OCI-LY3 (cell line): ENCODE data around the gene FARP1.

Experiments used
- H2AFZ ChIP-seq: fragments of 200-600, 300-600 bp; shearing (Covaris generic); 2 replicates; pipeline ENCODE4 v1.6.0; 2014; ENCODE audit warnings: antibody characterized with exemption, low read depth, low read length
- H3K27ac ChIP-seq: fragments of 200-600, 300-600 bp; sonication (generic); 2 replicates; pipeline ENCODE4 v1.5.1; 2014; ENCODE audit warnings: mild to moderate bottlenecking, low read length, moderate library complexity, mixed read lengths
- H3K27me3 ChIP-seq: fragments of 200-600, 300-600 bp; sonication (generic); 2 replicates; pipeline ENCODE4 v1.6.1; 2014; ENCODE audit warnings: low read depth, low read length, mixed read lengths
- H3K36me3 ChIP-seq: fragments of 200-600, 300-600 bp; sonication (generic); replicated peaks from 2 replicates; pipeline ENCODE3; 2014; ENCODE audit warnings: low read depth, low read length, mixed read lengths
- H3K4me1 ChIP-seq: fragments of 300-600, 200-600 bp; sonication (generic); 2 replicates; pipeline ENCODE4 v1.6.1; 2014; ENCODE audit warnings: low read length, mixed read lengths
- H3K4me2 ChIP-seq: fragments of 200-600, 300-600 bp; sonication (generic); 2 replicates; pipeline ENCODE4 v1.6.1; 2014; ENCODE audit warnings: low read length, mixed read lengths
- H3K4me3 ChIP-seq: fragments of 300-600, 200-600 bp; sonication (generic); 2 replicates; pipeline ENCODE4 v1.5.1; 2014; ENCODE audit warnings: antibody characterized with exemption, mild to moderate bottlenecking, low read length, moderate library complexity
- H3K79me2 ChIP-seq: fragments of 300-600, 200-600 bp; shearing (Covaris generic); 2 replicates; pipeline ENCODE4 v1.6.1; 2014; ENCODE audit warnings: mild to moderate bottlenecking, low read length, mixed read lengths
- H3K9ac ChIP-seq: fragments of 300-600, 200-600 bp; shearing (Covaris generic); 2 replicates; pipeline ENCODE4 v1.6.0; 2014; ENCODE audit warnings: mild to moderate bottlenecking, low read length, moderate library complexity
- H3K9me3 ChIP-seq: fragments of 200-600, 300-600 bp; shearing (Covaris generic); 2 replicates; pipeline ENCODE4 v1.6.1; 2014; ENCODE audit warnings: low read length, mixed read lengths; ENCODE audit not compliant: insufficient read depth
- H4K20me1 ChIP-seq: fragments of 200-600, 300-600 bp; sonication (generic); 2 replicates; pipeline ENCODE4 v1.6.1; 2016; ENCODE audit warnings: low read length, mixed read lengths; ENCODE audit not compliant: insufficient read depth
- CTCF ChIP-seq: fragments of 200-600, 300-600 bp; sonication (generic); IDR thresholded peaks from 2 replicates; pipeline ENCODE4 v1.5.1; 2014; ENCODE audit warnings: antibody characterized with exemption, low read length, low read depth
- EZH2phosphoT487 ChIP-seq: fragments of 200-600 bp; shearing (Covaris generic); IDR thresholded peaks from 2 replicates; pipeline ENCODE4 v1.6.1; 2018; ENCODE audit warnings: antibody characterized with exemption, mixed run types, low read depth

Gene FARP1

DNA sequence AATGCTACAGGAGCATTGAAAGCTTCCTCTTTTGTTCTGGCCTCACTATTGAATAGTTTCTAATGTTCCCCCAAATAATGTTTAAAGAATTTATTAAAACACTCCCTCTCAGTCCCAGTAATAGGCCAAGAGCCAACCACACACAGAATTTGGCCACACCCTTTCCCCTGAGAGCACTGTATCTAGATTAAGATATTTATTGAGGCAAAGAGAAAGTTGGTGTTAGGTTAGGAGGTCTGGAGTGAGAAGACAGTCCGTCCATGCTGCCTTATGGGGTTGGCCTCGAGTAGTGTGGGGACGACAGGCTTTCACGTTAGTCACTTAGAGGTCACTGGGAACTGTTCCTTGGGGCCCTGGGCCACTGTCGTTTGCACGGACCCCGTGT, 157.1 kb downstream of the FARP1 start:
- H3K9ac ChIP-seq = no peak overlapping the region
- H3K79me2 ChIP-seq = no peaks in the 10 kb centered on the region
- H2AFZ ChIP-seq = no peak overlapping the region
- TF ChIP-seq EZH2phosphoT487 (no peak), CTCF (no peak)
- H3K4me2 ChIP-seq = no peak overlapping the region
- H3K36me3 ChIP-seq = no peaks in the 10 kb centered on the region
- H3K27ac ChIP-seq = no peak overlapping the region
- H4K20me1 ChIP-seq = no peaks in the 10 kb centered on the region
- H3K4me3 ChIP-seq = no peak overlapping the region
- H3K9me3 ChIP-seq = no peaks in the 10 kb centered on the region
- H3K27me3 ChIP-seq = peaks cover 41% of the 10 kb centered on the region
- H3K4me1 ChIP-seq = no peaks in the 10 kb centered on the region

- Histone ChIP-seq H3K4me2 (no peak overlapping the region), H3K36me3 (no peaks in the 10 kb centered on the region), H3K4me1 (no peaks in the 10 kb centered on the region), H3K4me3 (no peak overlapping the region), H4K20me1 (no peaks in the 10 kb centered on the region), H2AFZ (no peak overlapping the region), H3K9me3 (no peaks in the 10 kb centered on the region), H3K27me3 (peaks cover 35% of the 10 kb centered on the region), H3K79me2 (no peaks in the 10 kb centered on the region), H3K27ac (no peak overlapping the region), H3K9ac (no peak overlapping the region)
- no peak for TF ChIP-seq EZH2phosphoT487
- TF ChIP-seq CTCF = no peak
These were observed 158.2 kb downstream of the FARP1 start for GRCh38 chr13:98300956-98301641.

- no peaks in the 10 kb centered on the region for H3K79me2 ChIP-seq
- H3K4me1 ChIP-seq = no peaks in the 10 kb centered on the region
- H3K9ac ChIP-seq = no peak overlapping the region
- no peak for TF ChIP-seq CTCF
- TF ChIP-seq EZH2phosphoT487 = no peak
- H3K27ac ChIP-seq = no peak overlapping the region
- H2AFZ ChIP-seq = no peak overlapping the region
- no peaks in the 10 kb centered on the region for H3K9me3 ChIP-seq
- no peak overlapping the region for H3K4me2 ChIP-seq
- H4K20me1 ChIP-seq = no peaks in the 10 kb centered on the region
- H3K4me3 ChIP-seq = no peak overlapping the region
- no peaks in the 10 kb centered on the region for H3K36me3 ChIP-seq
- peaks cover 30% of the 10 kb centered on the region for H3K27me3 ChIP-seq
These were observed 158.8 kb downstream of the FARP1 start for GRCh38 chr13:98301721-98302120.

DNA sequence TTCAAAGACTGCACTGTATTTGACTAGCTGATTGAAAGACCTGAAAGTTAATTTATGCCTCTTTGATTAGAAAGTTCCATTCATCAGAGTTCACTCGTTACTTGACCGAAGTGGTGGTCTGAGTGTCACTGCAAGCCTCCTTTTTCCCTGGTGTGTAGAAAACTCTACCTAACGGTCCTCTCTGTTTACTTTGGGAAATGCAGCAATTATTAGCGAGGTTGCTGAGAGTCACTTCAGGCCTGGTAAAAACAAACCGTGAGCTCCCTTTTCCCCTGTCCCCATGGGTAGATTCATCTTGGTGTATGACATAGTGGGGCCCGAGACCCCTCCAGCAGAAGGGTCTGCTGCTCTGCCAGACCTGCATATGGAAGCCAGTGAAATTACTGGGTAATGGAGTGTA, 161.0 kb downstream of the FARP1 start:
- no peaks in the 10 kb centered on the region for H3K36me3 ChIP-seq
- no peaks in the 10 kb centered on the region for H3K9me3 ChIP-seq
- H2AFZ ChIP-seq = no peak overlapping the region
- no peak overlapping the region for H3K4me2 ChIP-seq
- no peaks in the 10 kb centered on the region for H3K79me2 ChIP-seq
- no peak overlapping the region for H3K4me3 ChIP-seq
- H3K27me3 ChIP-seq = peaks cover 9% of the 10 kb centered on the region
- no peaks in the 10 kb centered on the region for H4K20me1 ChIP-seq
- H3K4me1 ChIP-seq = no peaks in the 10 kb centered on the region
- H3K9ac ChIP-seq = no peak overlapping the region
- no peak overlapping the region for H3K27ac ChIP-seq
- TF ChIP-seq EZH2phosphoT487 (no peak), CTCF (no peak)
